DMS 273 treated with DMSO at 0.1 percent for 48 hours (cell line): Measurements from ENCODE around the gene ABHD12.

Experiments
- DNase-seq: peaks from one replicate; lab custom pipeline; 2025; lab: John Stamatoyannopoulos, UW

ABHD12 gene

GRCh38 chr20:25306991-25307903 lies 83.4 kb downstream of the ABHD12 start:
- no peak for DNase-seq

GRCh38 chr20:25304025-25304549 lies 86.5 kb downstream of the ABHD12 start:
- DNase-seq, result no peak

GRCh38 chr20:25303292-25304024 lies 87.2 kb downstream of the ABHD12 start:
- DNase-seq, result no peak

GRCh38 chr20:25302596-25302995 lies 88.0 kb downstream of the ABHD12 start:
- DNase-seq, result no peak

- DNase-seq, result no peak
These were observed 89.2 kb downstream of the ABHD12 start for GRCh38 chr20:25301357-25301920.

GRCh38 chr20:25300496-25301170 lies 90.0 kb downstream of the ABHD12 start:
- DNase-seq, result no peak

GRCh38 chr20:25299806-25300205 lies 90.8 kb downstream of the ABHD12 start:
- DNase-seq, result no peak

GRCh38 chr20:25297141-25297905 lies 93.3 kb downstream of the ABHD12 start:
- peak; percentile 5 for DNase-seq

- DNase-seq, result no peak
These were observed 94.2 kb downstream of the ABHD12 start for GRCh38 chr20:25296094-25297093.

- DNase-seq, result no peak
These were observed 95.1 kb downstream of the ABHD12 start for GRCh38 chr20:25295386-25296093.

- peak; percentile 3 for DNase-seq
These were observed 95.9 kb downstream of the ABHD12 start for GRCh38 chr20:25294459-25295385.

- no peak for DNase-seq
These were observed 96.7 kb downstream of the ABHD12 start for GRCh38 chr20:25293910-25294458.

GRCh38 chr20:25293507-25293906 lies 97.1 kb downstream of the ABHD12 start:
- no peak for DNase-seq

- DNase-seq, result no peak
These were observed 98.3 kb downstream of the ABHD12 start for GRCh38 chr20:25292176-25292891.

- no peak for DNase-seq
These were observed 99.1 kb downstream of the ABHD12 start for GRCh38 chr20:25291432-25292133.

GRCh38 chr20:25290646-25291431 lies 99.8 kb downstream of the ABHD12 start:
- no peak for DNase-seq
